Measurements from ENCODE around the gene SYT6.

Gene SYT6

GRCh38 chr1:114092186-114093062 is 61.2 kb downstream of the SYT6 start:
- no peak for DNase-seq (ENCODE audit: low spot score)

GRCh38 chr1:114091711-114092110 is 62.0 kb downstream of the SYT6 start:
- DNase-seq (ENCODE audit: low spot score) = no peak

GRCh38 chr1:114090738-114091505 is 62.7 kb downstream of the SYT6 start:
- DNase-seq (ENCODE audit: low spot score) = no peak

- no peak for DNase-seq (ENCODE audit: low spot score)
Measured at GRCh38 chr1:114089502-114090138, 64.0 kb downstream of the SYT6 start.

- no peak for DNase-seq (ENCODE audit: low spot score)
Measured at GRCh38 chr1:114088392-114089299, 65.0 kb downstream of the SYT6 start.

- no peak for DNase-seq (ENCODE audit: low spot score)
Measured at GRCh38 chr1:114087495-114087894, 66.2 kb downstream of the SYT6 start.

GRCh38 chr1:114086601-114087368 is 66.9 kb downstream of the SYT6 start:
- no peak for DNase-seq (ENCODE audit: low spot score)

- no peak for DNase-seq (ENCODE audit: low spot score)
Measured at GRCh38 chr1:114082867-114083585, 70.6 kb downstream of the SYT6 start.

- DNase-seq (ENCODE audit: low spot score) = no peak
Measured at GRCh38 chr1:114082304-114082630, 71.4 kb downstream of the SYT6 start.

- DNase-seq (ENCODE audit: low spot score) = no peak
Measured at GRCh38 chr1:114081437-114082303, 72.0 kb downstream of the SYT6 start.

- no peak for DNase-seq (ENCODE audit: low spot score)
Measured at GRCh38 chr1:114080511-114081436, 72.9 kb downstream of the SYT6 start.

GRCh38 chr1:114079596-114080190 is 74.0 kb downstream of the SYT6 start:
- no peak for DNase-seq (ENCODE audit: low spot score)

GRCh38 chr1:114078116-114078515 is 75.6 kb downstream of the SYT6 start:
- DNase-seq (ENCODE audit: low spot score) = no peak

- no peak for DNase-seq (ENCODE audit: low spot score)
Measured at GRCh38 chr1:114077188-114077587, 76.5 kb downstream of the SYT6 start.

GRCh38 chr1:114076308-114076707 is 77.4 kb downstream of the SYT6 start:
- DNase-seq (ENCODE audit: low spot score) = no peak

GRCh38 chr1:114075546-114076242 is 78.0 kb downstream of the SYT6 start:
- DNase-seq (ENCODE audit: low spot score) = no peak

- DNase-seq (ENCODE audit: low spot score) = no peak
Measured at GRCh38 chr1:114075105-114075504, 78.6 kb downstream of the SYT6 start.
